K562 (cell line): ENCODE data around the gene MACROD2.

Experiments
- HLTF ChIP-seq: fragments of 450-650 bp; IDR thresholded peaks from 2 replicates; pipeline ENCODE4 v1.6.1; 2016
- KLF13 ChIP-seq: fragments of 450-650 bp; IDR thresholded peaks from 2 replicates; pipeline ENCODE4 v1.6.1; 2016; ENCODE audit warnings: missing genetic modification characterization, low read depth, mild to moderate bottlenecking, missing compliant biosample characterization, moderate library complexity, borderline replicate concordance
- POLR2AphosphoS5 ChIP-seq: IDR thresholded peaks from 2 replicates; pipeline ENCODE4 v1.6.1; 2011; ENCODE audit warnings: mild to moderate bottlenecking, low read depth, low read length, moderate library complexity; ENCODE audit not compliant: control insufficient read depth, insufficient read depth
- RAD51 ChIP-seq: fragments of 450-650 bp; IDR thresholded peaks from 2 replicates; pipeline ENCODE4 v1.7.1; 2016; ENCODE audit warnings: low read depth, mild to moderate bottlenecking, borderline replicate concordance
- TARDBP ChIP-seq: fragments of 450-650 bp; IDR thresholded peaks from 2 replicates; pipeline ENCODE4 v1.6.1; 2016
- TF ChIP-seq, protein P1 (sequence below), 3 experiments: IDR thresholded peaks in 2 of 3; conservative IDR thresholded peaks in 1 of 3; 2 replicates each; pipeline ENCODE4 v1.5.1; 2011 to 2012; ENCODE audit warnings: low read length in 3 of 3, mild to moderate bottlenecking in 3 of 3, control low read depth in 2 of 3, improper control_type of control experiment in 1 of 3, inconsistent platforms in 1 of 3, low read depth in 1 of 3, mixed read lengths in 1 of 3, moderate library complexity in 1 of 3; ENCODE audit not compliant: insufficient read depth in 2 of 3
- TF ChIP-seq, protein P2 (sequence below): fragments of 150-350 bp; conservative IDR thresholded peaks from 2 replicates; pipeline ENCODE4 v1.6.1; 2014; ENCODE audit warnings: low read length

DNA sequence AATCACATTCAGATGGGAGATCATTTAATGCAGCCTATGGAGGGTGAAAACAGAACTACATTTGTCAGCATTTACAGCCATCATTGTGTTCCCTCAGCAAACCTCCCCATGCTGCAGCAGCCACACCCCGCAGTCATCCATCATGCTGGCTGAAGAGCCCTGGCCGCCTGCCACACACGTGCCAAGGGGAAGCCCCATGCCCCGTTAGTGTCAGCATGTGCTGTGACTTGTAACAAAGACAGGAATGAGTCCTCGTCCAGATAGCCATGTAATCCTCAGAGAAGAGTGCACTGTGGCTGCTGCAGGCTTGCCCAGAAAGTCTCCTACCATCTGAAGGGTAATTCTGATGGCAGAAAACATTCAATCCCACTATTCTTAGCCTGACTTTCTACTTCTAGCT is 1480.2 kb downstream of the MACROD2 start:
- TF ChIP-seq POLR2AphosphoS5 (no peak), TARDBP (no peak), HLTF (no peak), RAD51 (no peak), KLF13 (no peak)
- TF ChIP-seq, protein P1, sequence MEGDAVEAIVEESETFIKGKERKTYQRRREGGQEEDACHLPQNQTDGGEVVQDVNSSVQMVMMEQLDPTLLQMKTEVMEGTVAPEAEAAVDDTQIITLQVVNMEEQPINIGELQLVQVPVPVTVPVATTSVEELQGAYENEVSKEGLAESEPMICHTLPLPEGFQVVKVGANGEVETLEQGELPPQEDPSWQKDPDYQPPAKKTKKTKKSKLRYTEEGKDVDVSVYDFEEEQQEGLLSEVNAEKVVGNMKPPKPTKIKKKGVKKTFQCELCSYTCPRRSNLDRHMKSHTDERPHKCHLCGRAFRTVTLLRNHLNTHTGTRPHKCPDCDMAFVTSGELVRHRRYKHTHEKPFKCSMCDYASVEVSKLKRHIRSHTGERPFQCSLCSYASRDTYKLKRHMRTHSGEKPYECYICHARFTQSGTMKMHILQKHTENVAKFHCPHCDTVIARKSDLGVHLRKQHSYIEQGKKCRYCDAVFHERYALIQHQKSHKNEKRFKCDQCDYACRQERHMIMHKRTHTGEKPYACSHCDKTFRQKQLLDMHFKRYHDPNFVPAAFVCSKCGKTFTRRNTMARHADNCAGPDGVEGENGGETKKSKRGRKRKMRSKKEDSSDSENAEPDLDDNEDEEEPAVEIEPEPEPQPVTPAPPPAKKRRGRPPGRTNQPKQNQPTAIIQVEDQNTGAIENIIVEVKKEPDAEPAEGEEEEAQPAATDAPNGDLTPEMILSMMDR (IDR thresholded peaks at IDR 0.05 in 2 of 3, conservative IDR thresholded peaks at IDR 0.05 in 1 of 3; ENCODE audit: insufficient read depth in 2 of 3, low read depth in 1 of 3, low read length in 3 of 3), result no peak
- TF ChIP-seq, protein P2, sequence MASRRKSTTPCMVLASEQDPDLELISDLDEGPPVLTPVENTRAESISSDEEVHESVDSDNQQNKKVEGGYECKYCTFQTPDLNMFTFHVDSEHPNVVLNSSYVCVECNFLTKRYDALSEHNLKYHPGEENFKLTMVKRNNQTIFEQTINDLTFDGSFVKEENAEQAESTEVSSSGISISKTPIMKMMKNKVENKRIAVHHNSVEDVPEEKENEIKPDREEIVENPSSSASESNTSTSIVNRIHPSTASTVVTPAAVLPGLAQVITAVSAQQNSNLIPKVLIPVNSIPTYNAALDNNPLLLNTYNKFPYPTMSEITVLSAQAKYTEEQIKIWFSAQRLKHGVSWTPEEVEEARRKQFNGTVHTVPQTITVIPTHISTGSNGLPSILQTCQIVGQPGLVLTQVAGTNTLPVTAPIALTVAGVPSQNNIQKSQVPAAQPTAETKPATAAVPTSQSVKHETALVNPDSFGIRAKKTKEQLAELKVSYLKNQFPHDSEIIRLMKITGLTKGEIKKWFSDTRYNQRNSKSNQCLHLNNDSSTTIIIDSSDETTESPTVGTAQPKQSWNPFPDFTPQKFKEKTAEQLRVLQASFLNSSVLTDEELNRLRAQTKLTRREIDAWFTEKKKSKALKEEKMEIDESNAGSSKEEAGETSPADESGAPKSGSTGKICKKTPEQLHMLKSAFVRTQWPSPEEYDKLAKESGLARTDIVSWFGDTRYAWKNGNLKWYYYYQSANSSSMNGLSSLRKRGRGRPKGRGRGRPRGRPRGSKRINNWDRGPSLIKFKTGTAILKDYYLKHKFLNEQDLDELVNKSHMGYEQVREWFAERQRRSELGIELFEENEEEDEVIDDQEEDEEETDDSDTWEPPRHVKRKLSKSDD, result no peak
